Measurements from ENCODE around the gene OAS2.
A peak's percentile ranks its signal among the peaks of the same experiment; 100 is the strongest.

OAS2 gene

GRCh38 chr12:112998987-112999767 is 20.9 kb downstream of the OAS2 start:
- no peak for DNase-seq (ENCODE audit: low spot score)
- no peak for TF ChIP-seq CTCF (conservative IDR thresholded peaks at IDR 0.05; ENCODE audit: low read depth)
- no peak overlapping the region for H3K27ac ChIP-seq
- ChIA-PET CTCF (interaction anchor here (0.6 kb wide), 2 partner anchors 18 to 1684 kb away, joined by 3 to 5 read pairs; no protein-coding TSS in a partner anchor), POLR2A (ENCODE audit: low non-redundant PET) (no interaction called here)

GRCh38 chr12:113000433-113000832 is 22.1 kb downstream of the OAS2 start:
- DNase-seq (ENCODE audit: low spot score) = no peak
- H3K27ac ChIP-seq = no peak overlapping the region
- ChIA-PET CTCF (no interaction called here), POLR2A (ENCODE audit: low non-redundant PET) (no interaction called here)
- no peak for TF ChIP-seq CTCF (conservative IDR thresholded peaks at IDR 0.05; ENCODE audit: low read depth)

GRCh38 chr12:113002155-113002554 is 23.8 kb downstream of the OAS2 start:
- POLR2A ChIA-PET (ENCODE audit: low non-redundant PET) = no interaction called here
- CTCF ChIA-PET = interaction anchor here (0.6 kb wide), 1 partner anchor 31 kb away, joined by 5 read pairs; no protein-coding TSS in a partner anchor

GRCh38 chr12:113002676-113003075 is 24.4 kb downstream of the OAS2 start:
- ChIA-PET POLR2A (ENCODE audit: low non-redundant PET) (no interaction called here), CTCF (interaction anchor here (0.7 to 1.2 kb wide), 2 partner anchors 12 to 632 kb away, joined by 3 to 4 read pairs; no protein-coding TSS in a partner anchor)
- no peak for TF ChIP-seq CTCF (conservative IDR thresholded peaks at IDR 0.05; ENCODE audit: low read depth)
- no peak overlapping the region for H3K27ac ChIP-seq
- DNase-seq (ENCODE audit: low spot score) = no peak

More at GRCh38 chr12:113002155-113002554, 23.8 kb downstream of the OAS2 start:
- DNase-seq (ENCODE audit: low spot score) = no peak
- H3K27ac ChIP-seq = no peak overlapping the region
- TF ChIP-seq CTCF (conservative IDR thresholded peaks at IDR 0.05; ENCODE audit: low read depth) = no peak

- H3K27ac ChIP-seq = no peak overlapping the region
- POLR2A ChIA-PET (ENCODE audit: low non-redundant PET) = no interaction called here
- TF ChIP-seq CTCF (conservative IDR thresholded peaks at IDR 0.05; ENCODE audit: low read depth) = no peak
- DNase-seq (ENCODE audit: low spot score) = no peak
- CTCF ChIA-PET = interaction anchor here (0.5 to 1.2 kb wide), 3 partner anchors 13 to 631 kb away, joined by 3 to 4 read pairs (median 3); no protein-coding TSS in a partner anchor
Measured at GRCh38 chr12:113003636-113004035, 25.3 kb downstream of the OAS2 start.

GRCh38 chr12:113005762-113006161 is 27.4 kb downstream of the OAS2 start:
- DNase-seq (ENCODE audit: low spot score) = no peak
- ChIA-PET CTCF (interaction anchor here (0.6 to 1.1 kb wide), 2 partner anchors 13 to 110 kb away, joined by 3 to 4 read pairs; no protein-coding TSS in a partner anchor), POLR2A (ENCODE audit: low non-redundant PET) (interaction anchor here (0.7 kb wide), 1 partner anchor 18 kb away, joined by 9 read pairs; no protein-coding TSS in a partner anchor)
- TF ChIP-seq CTCF (conservative IDR thresholded peaks at IDR 0.05; ENCODE audit: low read depth) = 0 out of 2 replicates have a peak, but pooled peaks have one; percentile 21
- H3K27ac ChIP-seq = no peak overlapping the region
